HCT116 (cell line): ENCODE measurements around the gene IL21. TPM values are rescaled to one million over a fixed set of nuclear protein-coding genes. Genes with fewer than 3 reads are reported as not detected.

Experiments
- ATAC-seq: fragments of 200-7000 bp; cut with Tn5 transposase; 2 replicates; pipeline ENCODE4 v1.9.1; 2020; ENCODE audit warnings: mild to moderate bottlenecking, moderate library complexity
- BruUV-seq: library from RNA; stranded (reverse); fragments of 400-500 nt; replicated peaks from 2 replicates; lab custom pipeline; 2021; lab: Mats Ljungman, UMichigan
- CTCF ChIA-PET: fragments of 300-600 bp; sonication (Branson Sonifier 250); formaldehyde crosslinking; loops from one replicate; lab custom pipeline; 2021; ENCODE audit warnings: antibody characterized with exemption; lab: Charles Lee
- POLR2A ChIA-PET: fragments of 300-600, 350-600 bp; sonication (Branson Sonifier 250); formaldehyde crosslinking; loops from one replicate; lab custom pipeline; 2021; ENCODE audit warnings: antibody characterized with exemption; lab: Charles Lee
- RAD21 ChIA-PET, 2 experiments: fragments of 300-600 bp; sonication (Branson Sonifier 250); formaldehyde crosslinking; loops; one replicate each; lab custom pipeline; 2023; ENCODE audit warnings: low total read pairs in 2 of 2; ENCODE audit not compliant: uncharacterized antibody in 2 of 2, unreplicated experiment in 2 of 2, low non-redundant PET in 1 of 2; lab: Charles Lee
- DNase-seq: peaks from one replicate; pipeline ENCODE4 v3.0.0-alpha.2; 2010; ENCODE audit warnings: low read depth, low spot score
- H2AFZ ChIP-seq: fragments of 200-600 bp; shearing (Covaris generic), sonication (generic); 2 replicates; pipeline ENCODE4 v1.6.1; 2017; ENCODE audit warnings: low read depth, mixed run types, mixed read lengths, antibody characterized with exemption, low read length; ENCODE audit not compliant: poor library complexity, severe bottlenecking
- H3K27ac ChIP-seq: 2 replicates; pipeline ENCODE4 v1.5.1; 2012; ENCODE audit warnings: low read depth, low read length
- H3K27me3 ChIP-seq: fragments of 200-600 bp; sonication (generic); 2 replicates; pipeline ENCODE4 v1.6.1; 2016; ENCODE audit warnings: mixed run types, low read length, mixed read lengths; ENCODE audit not compliant: insufficient read depth
- H3K36me3 ChIP-seq, 2 experiments: fragments of 200-500 bp in 1 of 2; fragments of 200-600 bp in 1 of 2; sonication (Bioruptor generic) in 1 of 2; sonication (generic) in 1 of 2; 2 replicates each; pipeline versions ENCODE4 v1.5.1 to v1.6.1; 2014 to 2016; ENCODE audit warnings: low read length in 2 of 2, inconsistent platforms in 1 of 2, mixed read lengths in 1 of 2, mixed run types in 1 of 2; ENCODE audit not compliant: insufficient read depth in 2 of 2, control insufficient read depth in 1 of 2
- H3K4me1 ChIP-seq, 2 experiments: fragments of 200-600 bp in 1 of 2; sonication (generic) in 1 of 2; 2 replicates each; pipeline versions ENCODE4 v1.5.1 to v1.6.1; 2012 to 2017; ENCODE audit warnings: low read length in 2 of 2, inconsistent platforms in 1 of 2, mild to moderate bottlenecking in 1 of 2, mixed read lengths in 1 of 2, mixed run types in 1 of 2, moderate library complexity in 1 of 2; ENCODE audit not compliant: insufficient read depth in 2 of 2, control insufficient read depth in 1 of 2
- H3K4me2 ChIP-seq: fragments of 200-600 bp; sonication (generic); 2 replicates; pipeline ENCODE4 v1.6.1; 2017; ENCODE audit warnings: mixed run types, low read length, mixed read lengths
- H3K4me3 ChIP-seq, 2 experiments: fragments of 200-600 bp in 1 of 2; sonication (generic) in 1 of 2; replicated peaks in 1 of 2; 2 replicates each; pipeline ENCODE4 v1.5.1; 2011 to 2016; ENCODE audit warnings: low read length in 2 of 2, control low read depth in 1 of 2, low read depth in 1 of 2, mild to moderate bottlenecking in 1 of 2, mixed read lengths in 1 of 2, mixed run types in 1 of 2
- H3K79me2 ChIP-seq: fragments of 200-600 bp; sonication (generic); 2 replicates; pipeline ENCODE4 v1.6.1; 2017; ENCODE audit warnings: mild to moderate bottlenecking, mixed run types, low read length, moderate library complexity, mixed read lengths; ENCODE audit not compliant: insufficient read depth
- H3K9ac ChIP-seq: fragments of 200-600 bp; sonication (generic); 2 replicates; pipeline ENCODE4 v1.6.1; 2016; ENCODE audit warnings: low read length, mixed read lengths
- H3K9me2 ChIP-seq: fragments of 200-600 bp; sonication (generic), shearing (Covaris generic); 2 replicates; pipeline ENCODE4 v1.6.1; 2017; ENCODE audit warnings: mixed run types, mild to moderate bottlenecking, moderate library complexity; ENCODE audit not compliant: insufficient read depth
- H3K9me3 ChIP-seq, 2 experiments: fragments of 200-500 bp in 1 of 2; fragments of 200-600 bp in 1 of 2; sonication (Bioruptor generic) in 1 of 2; sonication (generic) in 1 of 2; 2 replicates each; pipeline ENCODE4 v1.6.1; 2014 to 2017; ENCODE audit warnings: low read length in 2 of 2, mixed read lengths in 2 of 2, inconsistent platforms in 1 of 2, low read depth in 1 of 2, mild to moderate bottlenecking in 1 of 2, mixed run types in 1 of 2, moderate library complexity in 1 of 2; ENCODE audit not compliant: control insufficient read depth in 1 of 2, insufficient read depth in 1 of 2
- H4K20me1 ChIP-seq: fragments of 200-600 bp; sonication (generic), shearing (Covaris generic); 2 replicates; pipeline ENCODE4 v1.6.1; 2017; ENCODE audit warnings: mixed run types, mild to moderate bottlenecking, moderate library complexity; ENCODE audit not compliant: insufficient read depth
- ATF3 ChIP-seq: IDR thresholded peaks from 2 replicates; pipeline ENCODE4 v1.6.1; 2012
- CBX3 ChIP-seq: IDR thresholded peaks from 2 replicates; pipeline ENCODE4 v1.6.1; 2012; ENCODE audit warnings: low read depth
- CEBPB ChIP-seq: IDR thresholded peaks from 2 replicates; pipeline ENCODE4 v1.6.1; 2012; ENCODE audit warnings: low read depth
- ELF1 ChIP-seq: IDR thresholded peaks from 2 replicates; pipeline ENCODE4 v1.6.1; 2012; ENCODE audit warnings: low read depth, borderline replicate concordance
- EZH2 ChIP-seq: fragments of 200-600 bp; sonication (generic); IDR thresholded peaks from 2 replicates; pipeline ENCODE4 v1.6.1; 2017; ENCODE audit warnings: antibody characterized with exemption, mixed run types
- FOSL1 ChIP-seq: IDR thresholded peaks from 2 replicates; pipeline ENCODE4 v1.6.1; 2012; ENCODE audit warnings: low read depth
- POLR2A ChIP-seq: IDR thresholded peaks from 2 replicates; pipeline ENCODE4 v1.7.0; 2011; ENCODE audit warnings: borderline replicate concordance; ENCODE audit not compliant: insufficient read depth, insufficient read length; ENCODE audit errors: extremely low read depth
- POLR2AphosphoS5 ChIP-seq: IDR thresholded peaks from 2 replicates; pipeline ENCODE4 v1.6.1; 2011; ENCODE audit warnings: mild to moderate bottlenecking, low read depth, low read length, moderate library complexity
- RAD21 ChIP-seq: IDR thresholded peaks from 2 replicates; pipeline ENCODE4 v1.6.1; 2012; ENCODE audit warnings: low read depth, mild to moderate bottlenecking
- REST ChIP-seq: IDR thresholded peaks from 2 replicates; pipeline ENCODE4 v1.6.1; 2012; ENCODE audit warnings: low read depth
- SIN3A ChIP-seq: IDR thresholded peaks from 2 replicates; pipeline ENCODE4 v1.6.1; 2012; ENCODE audit warnings: low read depth
- ZBTB33 ChIP-seq: IDR thresholded peaks from 2 replicates; pipeline ENCODE4 v1.6.1; 2011; ENCODE audit warnings: mild to moderate bottlenecking, low read length, moderate library complexity; ENCODE audit not compliant: insufficient replicate concordance; ENCODE audit errors: extremely low read depth
- ZFX ChIP-seq: fragments of 450-650 bp; IDR thresholded peaks from 2 replicates; pipeline ENCODE4 v1.6.1; 2017
- ZNF274 ChIP-seq: fragments of 200-500 bp; sonication (Bioruptor generic); IDR thresholded peaks from 2 replicates; pipeline ENCODE4 v1.6.1; 2014; ENCODE audit warnings: mild to moderate bottlenecking, low read depth, low read length, inconsistent platforms
- intact Hi-C: fragments of 100-400 bp; cut with micrococcal nuclease; formaldehyde crosslinking; loops from 2 replicates; pipeline ENCODE4 v1.10.0; 2022
- total RNA-seq: library from RNA; stranded (reverse); gene quantifications from one replicate; pipeline ENCODE4 v1.2.1, GENCODE V29; 2021; ENCODE audit not compliant: unreplicated experiment
- TF ChIP-seq, protein P1 (sequence below), 3 experiments: fragments of 200-600 bp in 1 of 3; sonication (generic) in 1 of 3; IDR thresholded peaks in 2 of 3; conservative IDR thresholded peaks in 1 of 3; 2 replicates each; pipeline ENCODE4 v1.5.1; 2012 to 2017; ENCODE audit warnings: low read depth in 2 of 3, low read length in 2 of 3, antibody characterized with exemption in 1 of 3, borderline replicate concordance in 1 of 3, control low read depth in 1 of 3, mild to moderate bottlenecking in 1 of 3, mixed read lengths in 1 of 3, mixed run types in 1 of 3, moderate library complexity in 1 of 3; ENCODE audit not compliant: insufficient read depth in 1 of 3

IL21 gene
- total RNA-seq, 1 experiment from 2014 or later = 0.12 TPM

DNA sequence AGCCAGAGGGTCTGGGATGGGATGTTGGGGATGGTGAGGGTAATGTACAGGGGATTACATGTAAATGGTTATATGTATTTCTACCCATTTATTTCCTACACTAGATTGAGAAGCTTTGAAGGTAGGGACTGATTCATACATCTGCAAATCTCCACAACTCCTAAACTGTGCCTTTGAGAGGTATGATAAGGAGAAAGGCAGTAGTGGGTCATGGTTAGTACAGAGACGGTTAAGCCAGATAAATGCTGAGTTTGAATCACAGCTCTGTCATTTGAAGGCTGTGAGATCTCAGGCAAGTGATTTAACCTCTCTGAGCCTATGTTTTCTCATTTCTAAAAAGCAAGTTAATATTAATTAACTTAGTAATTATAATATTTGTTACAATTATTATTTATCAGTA, 29.3 kb upstream of the IL21 start:
- intact Hi-C loops = no loop called here
- CTCF ChIA-PET = no interaction called here
- H3K9me3 ChIP-seq = no peaks in the 10 kb centered on the region

More for the DNA sequence above, 29.3 kb upstream of the IL21 start:
- no peak for ATAC-seq
- 0 out of 2 replicates have a peak, but pooled peaks cover 3% of the 10 kb centered on the region for H3K9me2 ChIP-seq
- H3K27me3 ChIP-seq = no peaks in the 10 kb centered on the region
- no peak for DNase-seq
- H3K4me3 ChIP-seq = no peak overlapping the region
- H3K4me2 ChIP-seq = no peak overlapping the region
- H4K20me1 ChIP-seq = no peaks in the 10 kb centered on the region
- H3K79me2 ChIP-seq = no peaks in the 10 kb centered on the region
- no TSS peak for BruUV-seq
- H3K27ac ChIP-seq = no peak overlapping the region
- RAD21 ChIA-PET = no interaction called here
- no peaks in the 10 kb centered on the region for H3K4me1 ChIP-seq
- no peak overlapping the region for H2AFZ ChIP-seq
- no peak overlapping the region for H3K9ac ChIP-seq
- POLR2A ChIA-PET = no interaction called here
- TF ChIP-seq, protein P1, sequence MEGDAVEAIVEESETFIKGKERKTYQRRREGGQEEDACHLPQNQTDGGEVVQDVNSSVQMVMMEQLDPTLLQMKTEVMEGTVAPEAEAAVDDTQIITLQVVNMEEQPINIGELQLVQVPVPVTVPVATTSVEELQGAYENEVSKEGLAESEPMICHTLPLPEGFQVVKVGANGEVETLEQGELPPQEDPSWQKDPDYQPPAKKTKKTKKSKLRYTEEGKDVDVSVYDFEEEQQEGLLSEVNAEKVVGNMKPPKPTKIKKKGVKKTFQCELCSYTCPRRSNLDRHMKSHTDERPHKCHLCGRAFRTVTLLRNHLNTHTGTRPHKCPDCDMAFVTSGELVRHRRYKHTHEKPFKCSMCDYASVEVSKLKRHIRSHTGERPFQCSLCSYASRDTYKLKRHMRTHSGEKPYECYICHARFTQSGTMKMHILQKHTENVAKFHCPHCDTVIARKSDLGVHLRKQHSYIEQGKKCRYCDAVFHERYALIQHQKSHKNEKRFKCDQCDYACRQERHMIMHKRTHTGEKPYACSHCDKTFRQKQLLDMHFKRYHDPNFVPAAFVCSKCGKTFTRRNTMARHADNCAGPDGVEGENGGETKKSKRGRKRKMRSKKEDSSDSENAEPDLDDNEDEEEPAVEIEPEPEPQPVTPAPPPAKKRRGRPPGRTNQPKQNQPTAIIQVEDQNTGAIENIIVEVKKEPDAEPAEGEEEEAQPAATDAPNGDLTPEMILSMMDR (IDR thresholded peaks at IDR 0.05 in 2 of 3, conservative IDR thresholded peaks at IDR 0.05 in 1 of 3; ENCODE audit: borderline replicate concordance in 1 of 3, insufficient read depth in 1 of 3, low read depth in 2 of 3, low read length in 2 of 3) = no peak
- TF ChIP-seq ZBTB33 (no peak), ELF1 (no peak), ZFX (no peak), EZH2 (no peak), SIN3A (no peak), CEBPB (no peak), REST (no peak), ATF3 (no peak), POLR2A (no peak), FOSL1 (no peak), POLR2AphosphoS5 (no peak), CBX3 (no peak), RAD21 (no peak), ZNF274 (no peak)
- no peaks in the 10 kb centered on the region for H3K36me3 ChIP-seq
